ENCODE data around the gene FBN2. TPM values are rescaled to one million over a fixed set of nuclear protein-coding genes. Genes with fewer than 3 reads are reported as not detected.

FBN2 gene
- total RNA-seq, 1 experiment from 2014 or later, result 1.6 TPM

DNA sequence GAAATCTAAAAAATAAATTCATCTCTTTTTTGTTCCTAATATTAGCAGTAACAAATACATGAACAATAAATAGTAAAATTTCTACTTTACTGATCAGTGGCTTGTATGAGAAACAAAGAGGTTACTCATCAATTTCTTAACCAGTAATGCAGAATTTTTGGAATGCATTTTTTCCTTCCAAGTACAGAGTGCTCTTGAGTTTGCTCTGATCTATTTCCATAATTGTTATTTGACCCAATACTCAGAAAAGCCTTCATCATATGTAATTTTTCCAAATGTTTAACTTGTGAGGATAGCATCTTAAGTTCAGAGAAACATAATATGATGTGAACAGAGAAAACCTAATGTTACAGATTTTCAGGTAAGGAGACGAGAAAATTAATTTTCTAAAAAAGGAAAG lies 47.3 kb downstream of the FBN2 start:
- Histone ChIP-seq H3K9me3 (ENCODE audit: low read depth, low read length, poor library complexity, severe bottlenecking) (no peaks in the 10 kb centered on the region), H3K36me3 (ENCODE audit: insufficient read depth, low read length, poor library complexity, severe bottlenecking) (no peaks in the 10 kb centered on the region), H3K27ac (ENCODE audit: low read depth, low read length, poor library complexity, severe bottlenecking) (no peak overlapping the region), H3K4me1 (ENCODE audit: insufficient read depth, low read length, poor library complexity, severe bottlenecking) (no peaks in the 10 kb centered on the region), H3K4me3 (ENCODE audit: low read depth, low read length, poor library complexity, severe bottlenecking) (no peak overlapping the region), H3K27me3 (replicated peaks; ENCODE audit: insufficient read depth, low read depth, low read length, poor library complexity) (no peaks in the 10 kb centered on the region)
- POLR2A ChIA-PET (ENCODE audit: low non-redundant PET), result no interaction called here
- DNase-seq (ENCODE audit: low spot score), result no peak
- TF ChIP-seq, protein P1, sequence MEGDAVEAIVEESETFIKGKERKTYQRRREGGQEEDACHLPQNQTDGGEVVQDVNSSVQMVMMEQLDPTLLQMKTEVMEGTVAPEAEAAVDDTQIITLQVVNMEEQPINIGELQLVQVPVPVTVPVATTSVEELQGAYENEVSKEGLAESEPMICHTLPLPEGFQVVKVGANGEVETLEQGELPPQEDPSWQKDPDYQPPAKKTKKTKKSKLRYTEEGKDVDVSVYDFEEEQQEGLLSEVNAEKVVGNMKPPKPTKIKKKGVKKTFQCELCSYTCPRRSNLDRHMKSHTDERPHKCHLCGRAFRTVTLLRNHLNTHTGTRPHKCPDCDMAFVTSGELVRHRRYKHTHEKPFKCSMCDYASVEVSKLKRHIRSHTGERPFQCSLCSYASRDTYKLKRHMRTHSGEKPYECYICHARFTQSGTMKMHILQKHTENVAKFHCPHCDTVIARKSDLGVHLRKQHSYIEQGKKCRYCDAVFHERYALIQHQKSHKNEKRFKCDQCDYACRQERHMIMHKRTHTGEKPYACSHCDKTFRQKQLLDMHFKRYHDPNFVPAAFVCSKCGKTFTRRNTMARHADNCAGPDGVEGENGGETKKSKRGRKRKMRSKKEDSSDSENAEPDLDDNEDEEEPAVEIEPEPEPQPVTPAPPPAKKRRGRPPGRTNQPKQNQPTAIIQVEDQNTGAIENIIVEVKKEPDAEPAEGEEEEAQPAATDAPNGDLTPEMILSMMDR (conservative IDR thresholded peaks at IDR 0.05; ENCODE audit: low read depth, low read length), result no peak
- TF ChIP-seq EZH2 (IDR thresholded peaks at IDR 0.05; ENCODE audit: borderline replicate concordance, low read depth, low read length, poor library complexity, severe bottlenecking), result no peak
- CTCF ChIA-PET, result no interaction called here
- no TSS peak for BruUV-seq (replicated peaks)
- intact Hi-C loops (cut with micrococcal nuclease; ENCODE audit: unreplicated experiment), result loop anchor here (10.0 kb wide), 2 partner anchors 616 to 926 kb away; no protein-coding TSS in a partner anchor

DNA sequence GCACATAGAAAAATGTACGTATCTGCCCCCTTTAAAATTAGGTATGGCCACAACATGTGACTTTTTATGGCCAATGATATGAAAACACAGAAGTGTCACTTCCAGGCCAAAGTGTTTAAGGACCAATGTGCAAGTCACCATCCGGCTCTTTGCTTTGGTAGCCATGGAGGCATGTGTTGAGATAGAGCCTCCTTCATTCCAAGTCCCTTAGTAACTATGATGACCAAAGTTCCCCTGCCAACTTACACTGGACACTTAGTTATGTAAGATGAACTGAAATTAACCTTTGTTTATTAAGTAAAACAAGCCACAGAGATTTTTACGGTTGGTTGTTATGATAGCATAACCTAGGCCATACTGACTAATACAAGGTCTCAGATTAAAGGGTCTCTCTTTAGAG lies 51.0 kb downstream of the FBN2 start:
- Histone ChIP-seq H3K4me3 (ENCODE audit: low read depth, low read length, poor library complexity, severe bottlenecking) (no peak overlapping the region), H3K27ac (ENCODE audit: low read depth, low read length, poor library complexity, severe bottlenecking) (no peak overlapping the region), H3K36me3 (ENCODE audit: insufficient read depth, low read length, poor library complexity, severe bottlenecking) (no peaks in the 10 kb centered on the region), H3K4me1 (ENCODE audit: insufficient read depth, low read length, poor library complexity, severe bottlenecking) (no peaks in the 10 kb centered on the region), H3K9me3 (ENCODE audit: low read depth, low read length, poor library complexity, severe bottlenecking) (no peaks in the 10 kb centered on the region), H3K27me3 (replicated peaks; ENCODE audit: insufficient read depth, low read depth, low read length, poor library complexity) (no peaks in the 10 kb centered on the region)
- ChIA-PET POLR2A (ENCODE audit: low non-redundant PET) (no interaction called here), CTCF (no interaction called here)
- intact Hi-C loops (cut with micrococcal nuclease; ENCODE audit: unreplicated experiment), result no loop called here
- TF ChIP-seq, protein P1 (conservative IDR thresholded peaks at IDR 0.05; ENCODE audit: low read depth, low read length), result no peak
- no peak for TF ChIP-seq EZH2 (IDR thresholded peaks at IDR 0.05; ENCODE audit: borderline replicate concordance, low read depth, low read length, poor library complexity, severe bottlenecking)
- BruUV-seq (replicated peaks), result no TSS peak
- no peak for DNase-seq (ENCODE audit: low spot score)

DNA sequence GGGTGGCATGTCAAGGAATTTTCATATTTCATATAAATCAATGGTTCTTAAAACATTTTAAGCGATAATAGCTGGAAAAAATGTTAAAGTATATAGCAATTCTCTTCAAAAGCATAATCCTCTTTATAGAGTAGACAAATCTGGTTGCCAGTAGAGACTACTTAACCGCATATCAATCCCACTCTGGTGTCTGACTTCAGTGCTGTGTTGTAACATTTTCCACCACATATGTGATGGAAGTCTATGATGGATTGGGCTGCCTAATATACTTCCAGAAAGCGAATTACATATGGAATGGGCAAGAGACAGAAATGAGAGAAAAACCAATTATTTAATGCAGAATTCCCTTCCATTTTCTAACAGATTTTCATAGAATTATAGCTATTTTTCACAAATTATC lies 54.3 kb downstream of the FBN2 start:
- POLR2A ChIA-PET (ENCODE audit: low non-redundant PET), result no interaction called here
- no peaks in the 10 kb centered on the region for H3K4me1 ChIP-seq (ENCODE audit: insufficient read depth, low read length, poor library complexity, severe bottlenecking)
- intact Hi-C loops (cut with micrococcal nuclease; ENCODE audit: unreplicated experiment), result no loop called here
- no peak overlapping the region for H3K27ac ChIP-seq (ENCODE audit: low read depth, low read length, poor library complexity, severe bottlenecking)
- TF ChIP-seq EZH2 (IDR thresholded peaks at IDR 0.05; ENCODE audit: borderline replicate concordance, low read depth, low read length, poor library complexity, severe bottlenecking), result no peak
- TF ChIP-seq, protein P1 (conservative IDR thresholded peaks at IDR 0.05; ENCODE audit: low read depth, low read length), result no peak
- DNase-seq (ENCODE audit: low spot score), result no peak
- no peaks in the 10 kb centered on the region for H3K9me3 ChIP-seq (ENCODE audit: low read depth, low read length, poor library complexity, severe bottlenecking)
- BruUV-seq (replicated peaks), result no TSS peak
- CTCF ChIA-PET, result no interaction called here
- H3K27me3 ChIP-seq (replicated peaks; ENCODE audit: insufficient read depth, low read depth, low read length, poor library complexity), result no peaks in the 10 kb centered on the region
- no peak overlapping the region for H3K4me3 ChIP-seq (ENCODE audit: low read depth, low read length, poor library complexity, severe bottlenecking)
- no peaks in the 10 kb centered on the region for H3K36me3 ChIP-seq (ENCODE audit: insufficient read depth, low read length, poor library complexity, severe bottlenecking)

Data from A673 (cell line).